GM23338 (cell line): ENCODE data around the gene ABR. TPM values are rescaled to one million over a fixed set of nuclear protein-coding genes. Genes with fewer than 3 reads are reported as not detected.

Source experiments
- ATAC-seq: fragments of 200-7000 bp; cut with Tn5 transposase; 3 replicates; pipeline ENCODE4 v1.9.1; 2020
- DNase-seq: peaks from one replicate; pipeline ENCODE4 v3.0.0-alpha.2; 2015; ENCODE audit warnings: low spot score
- H2AFZ ChIP-seq: fragments of 200-600 bp; sonication (generic); 2 replicates; pipeline ENCODE4 v1.8.0; 2016; ENCODE audit warnings: antibody characterized with exemption, mild to moderate bottlenecking, moderate library complexity
- H3F3A ChIP-seq: fragments of 200-600 bp; sonication (generic); replicated peaks from 2 replicates; pipeline ENCODE4 v1.8.0; 2017; ENCODE audit warnings: antibody characterized with exemption, mixed run types, low read depth
- H3K27ac ChIP-seq: fragments of 200-600 bp; sonication (generic); 2 replicates; pipeline ENCODE4 v1.6.1; 2016; ENCODE audit warnings: low read depth
- H3K27me3 ChIP-seq: fragments of 200-600 bp; sonication (generic); 2 replicates; pipeline ENCODE4 v1.8.0; 2016; ENCODE audit warnings: mild to moderate bottlenecking, mixed run types, moderate library complexity; ENCODE audit not compliant: insufficient read depth
- H3K36me3 ChIP-seq: fragments of 200-600 bp; sonication (generic); 2 replicates; pipeline ENCODE4 v1.8.0; 2016; ENCODE audit warnings: mild to moderate bottlenecking; ENCODE audit not compliant: insufficient read depth
- H3K4me1 ChIP-seq: fragments of 200-600 bp; sonication (generic); 2 replicates; pipeline ENCODE4 v1.8.0; 2016; ENCODE audit warnings: mild to moderate bottlenecking, moderate library complexity; ENCODE audit not compliant: insufficient read depth
- H3K4me2 ChIP-seq: fragments of 200-600 bp; sonication (generic); 2 replicates; pipeline ENCODE4 v1.7.1; 2017; ENCODE audit warnings: mixed run types
- H3K4me3 ChIP-seq: fragments of 200-600 bp; sonication (generic); 2 replicates; pipeline ENCODE4 v1.6.1; 2016; ENCODE audit warnings: mixed run types
- H3K79me2 ChIP-seq: fragments of 200-600 bp; sonication (generic); replicated peaks from 2 replicates; pipeline ENCODE4 v1.8.0; 2017; ENCODE audit warnings: mild to moderate bottlenecking; ENCODE audit not compliant: insufficient read depth
- H3K9me2 ChIP-seq: fragments of 200-600 bp; sonication (generic); 2 replicates; pipeline ENCODE4 v1.8.0; 2017; ENCODE audit not compliant: insufficient read depth
- H4K20me1 ChIP-seq: fragments of 200-600 bp; sonication (generic); replicated peaks from 2 replicates; pipeline ENCODE4 v1.8.0; 2017; ENCODE audit warnings: mild to moderate bottlenecking; ENCODE audit not compliant: insufficient read depth
- H3K27ac Mint-ChIP-seq: 2 replicates; pipeline ENCODE4 v1.8.0; 2020; ENCODE audit warnings: inconsistent platforms, mild to moderate bottlenecking, moderate library complexity, mixed read lengths
- H3K27me3 Mint-ChIP-seq: 3 replicates; pipeline ENCODE4 v1.8.0; 2022; ENCODE audit warnings: low read depth, mild to moderate bottlenecking, moderate library complexity, mixed read lengths, inconsistent platforms; ENCODE audit not compliant: insufficient read depth, poor library complexity
- H3K36me3 Mint-ChIP-seq: 3 replicates; pipeline ENCODE4 v1.8.0; 2021; ENCODE audit warnings: low read depth, mild to moderate bottlenecking, inconsistent platforms, moderate library complexity, mixed read lengths
- H3K4me1 Mint-ChIP-seq: 3 replicates; pipeline ENCODE4 v1.8.0; 2020; ENCODE audit warnings: mild to moderate bottlenecking, inconsistent platforms, mixed read lengths
- H3K4me3 Mint-ChIP-seq: 3 replicates; pipeline ENCODE4 v1.8.0; 2021; ENCODE audit warnings: moderate library complexity, mild to moderate bottlenecking, inconsistent platforms, mixed read lengths
- H3K9me3 Mint-ChIP-seq: 3 replicates; pipeline ENCODE4 v1.8.0; 2020; ENCODE audit warnings: moderate library complexity, mild to moderate bottlenecking, inconsistent platforms, mixed read lengths
- CREB1 ChIP-seq: fragments of 250-450 bp; sonication (Bioruptor Pico); IDR thresholded peaks from 2 replicates; pipeline ENCODE4 v1.5.0; 2020; ENCODE audit warnings: low read depth, mild to moderate bottlenecking, moderate library complexity
- POLR2AphosphoS5 ChIP-seq: IDR thresholded peaks from 2 replicates; pipeline ENCODE4 v1.6.1; 2016; ENCODE audit warnings: antibody characterized with exemption, low read depth
- STAT1 ChIP-seq: IDR thresholded peaks from one replicate; pipeline ENCODE4 v1.6.1; 2016; ENCODE audit warnings: antibody characterized with exemption; ENCODE audit not compliant: unreplicated experiment
- ZNF331 ChIP-seq: fragments of 250-450 bp; sonication (Bioruptor Pico); IDR thresholded peaks from 2 replicates; pipeline ENCODE4 v1.5.0; 2020; ENCODE audit warnings: low read depth, mild to moderate bottlenecking, moderate library complexity
- polyA plus RNA-seq: library from polyadenylated mRNA; unstranded; fragments of >200 nt; fragmentation: Nextera tagmentation; extraction: Ambion mirVana; gene quantifications from 2 replicates; pipeline ENCODE4 v1.2.1, GENCODE V29; 2016
- total RNA-seq: library from RNA; depleted of rRNA; stranded (reverse); fragments of >200 nt; shearing (Covaris generic); gene quantifications from 2 replicates; pipeline ENCODE4 v1.2.3, GENCODE V29; 2014
- TF ChIP-seq, protein P1 (sequence below): fragments of 250-450 bp; sonication (Bioruptor Pico); IDR thresholded peaks from 2 replicates; pipeline ENCODE4 v1.5.0; 2020; ENCODE audit warnings: mild to moderate bottlenecking, moderate library complexity
- TF ChIP-seq, protein P2 (sequence below), 2 experiments: fragments of 200-600 bp in 1 of 2; sonication (generic) in 1 of 2; conservative IDR thresholded peaks; 2 replicates each; pipeline versions ENCODE4 v1.5.1 to v1.6.1; 2016 to 2017; ENCODE audit warnings: antibody characterized with exemption in 2 of 2, low read depth in 2 of 2, mild to moderate bottlenecking in 2 of 2, moderate library complexity in 1 of 2

The ABR gene
- total and polyA plus RNA-seq, 2 experiments from 2014 or later: 15.0 to 27.7 TPM

DNA sequence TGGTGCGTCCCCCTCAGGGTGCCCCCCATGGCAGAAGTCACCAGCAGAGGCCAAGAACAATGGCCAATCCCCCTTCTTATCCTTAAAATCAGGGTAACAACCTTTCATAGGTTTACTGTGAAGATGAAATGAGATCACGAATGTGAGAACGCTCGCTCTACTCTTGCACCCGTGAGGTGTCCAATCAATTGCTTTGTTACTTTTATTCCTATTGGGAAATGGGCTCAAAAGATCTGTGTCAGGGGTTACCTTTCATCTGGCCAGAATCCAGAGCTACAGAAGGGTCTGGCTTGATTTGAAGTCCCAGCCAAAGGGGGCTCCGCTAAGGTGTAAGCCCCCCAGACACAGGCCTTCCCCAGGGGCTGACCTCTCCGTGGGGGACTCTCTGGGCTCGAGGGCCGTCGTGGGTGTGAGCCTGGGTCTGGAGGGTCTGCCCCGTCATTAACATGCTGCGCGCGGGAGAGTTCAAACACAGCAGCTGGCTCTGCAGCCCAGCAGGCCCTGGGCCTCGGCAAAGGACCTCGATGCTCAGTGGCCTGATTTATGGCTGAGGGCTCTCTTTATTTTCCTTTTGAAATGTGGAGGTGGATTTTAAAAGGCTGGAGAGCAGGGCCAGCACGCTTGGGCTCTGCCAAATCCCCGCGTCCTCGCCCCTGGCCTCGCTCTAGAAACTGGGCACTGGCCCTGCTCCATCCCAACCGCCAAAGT is 10.4 kb downstream of the ABR start:
- H3K27ac ChIP-seq: no peak overlapping the region
- no peaks in the 10 kb centered on the region for H3K79me2 ChIP-seq
- no peaks in the 10 kb centered on the region for H3K9me2 ChIP-seq
- Mint-ChIP-seq H3K27me3 (peaks cover 8% of the 10 kb centered on the region), H3K36me3 (no peaks in the 10 kb centered on the region; the same call in 1 of the 3 replicates), H3K9me3 (no peaks in the 10 kb centered on the region; the same call in 2 of the 3 replicates), H3K4me1 (no peaks in the 10 kb centered on the region), H3K27ac (no peak overlapping the region), H3K4me3 (no peak overlapping the region)
- H3K4me1 ChIP-seq: no peaks in the 10 kb centered on the region
- H3K4me3 ChIP-seq: no peak overlapping the region
- TF ChIP-seq CREB1 (CRISPR knock-in tag): no peak
- TF ChIP-seq, protein P1, sequence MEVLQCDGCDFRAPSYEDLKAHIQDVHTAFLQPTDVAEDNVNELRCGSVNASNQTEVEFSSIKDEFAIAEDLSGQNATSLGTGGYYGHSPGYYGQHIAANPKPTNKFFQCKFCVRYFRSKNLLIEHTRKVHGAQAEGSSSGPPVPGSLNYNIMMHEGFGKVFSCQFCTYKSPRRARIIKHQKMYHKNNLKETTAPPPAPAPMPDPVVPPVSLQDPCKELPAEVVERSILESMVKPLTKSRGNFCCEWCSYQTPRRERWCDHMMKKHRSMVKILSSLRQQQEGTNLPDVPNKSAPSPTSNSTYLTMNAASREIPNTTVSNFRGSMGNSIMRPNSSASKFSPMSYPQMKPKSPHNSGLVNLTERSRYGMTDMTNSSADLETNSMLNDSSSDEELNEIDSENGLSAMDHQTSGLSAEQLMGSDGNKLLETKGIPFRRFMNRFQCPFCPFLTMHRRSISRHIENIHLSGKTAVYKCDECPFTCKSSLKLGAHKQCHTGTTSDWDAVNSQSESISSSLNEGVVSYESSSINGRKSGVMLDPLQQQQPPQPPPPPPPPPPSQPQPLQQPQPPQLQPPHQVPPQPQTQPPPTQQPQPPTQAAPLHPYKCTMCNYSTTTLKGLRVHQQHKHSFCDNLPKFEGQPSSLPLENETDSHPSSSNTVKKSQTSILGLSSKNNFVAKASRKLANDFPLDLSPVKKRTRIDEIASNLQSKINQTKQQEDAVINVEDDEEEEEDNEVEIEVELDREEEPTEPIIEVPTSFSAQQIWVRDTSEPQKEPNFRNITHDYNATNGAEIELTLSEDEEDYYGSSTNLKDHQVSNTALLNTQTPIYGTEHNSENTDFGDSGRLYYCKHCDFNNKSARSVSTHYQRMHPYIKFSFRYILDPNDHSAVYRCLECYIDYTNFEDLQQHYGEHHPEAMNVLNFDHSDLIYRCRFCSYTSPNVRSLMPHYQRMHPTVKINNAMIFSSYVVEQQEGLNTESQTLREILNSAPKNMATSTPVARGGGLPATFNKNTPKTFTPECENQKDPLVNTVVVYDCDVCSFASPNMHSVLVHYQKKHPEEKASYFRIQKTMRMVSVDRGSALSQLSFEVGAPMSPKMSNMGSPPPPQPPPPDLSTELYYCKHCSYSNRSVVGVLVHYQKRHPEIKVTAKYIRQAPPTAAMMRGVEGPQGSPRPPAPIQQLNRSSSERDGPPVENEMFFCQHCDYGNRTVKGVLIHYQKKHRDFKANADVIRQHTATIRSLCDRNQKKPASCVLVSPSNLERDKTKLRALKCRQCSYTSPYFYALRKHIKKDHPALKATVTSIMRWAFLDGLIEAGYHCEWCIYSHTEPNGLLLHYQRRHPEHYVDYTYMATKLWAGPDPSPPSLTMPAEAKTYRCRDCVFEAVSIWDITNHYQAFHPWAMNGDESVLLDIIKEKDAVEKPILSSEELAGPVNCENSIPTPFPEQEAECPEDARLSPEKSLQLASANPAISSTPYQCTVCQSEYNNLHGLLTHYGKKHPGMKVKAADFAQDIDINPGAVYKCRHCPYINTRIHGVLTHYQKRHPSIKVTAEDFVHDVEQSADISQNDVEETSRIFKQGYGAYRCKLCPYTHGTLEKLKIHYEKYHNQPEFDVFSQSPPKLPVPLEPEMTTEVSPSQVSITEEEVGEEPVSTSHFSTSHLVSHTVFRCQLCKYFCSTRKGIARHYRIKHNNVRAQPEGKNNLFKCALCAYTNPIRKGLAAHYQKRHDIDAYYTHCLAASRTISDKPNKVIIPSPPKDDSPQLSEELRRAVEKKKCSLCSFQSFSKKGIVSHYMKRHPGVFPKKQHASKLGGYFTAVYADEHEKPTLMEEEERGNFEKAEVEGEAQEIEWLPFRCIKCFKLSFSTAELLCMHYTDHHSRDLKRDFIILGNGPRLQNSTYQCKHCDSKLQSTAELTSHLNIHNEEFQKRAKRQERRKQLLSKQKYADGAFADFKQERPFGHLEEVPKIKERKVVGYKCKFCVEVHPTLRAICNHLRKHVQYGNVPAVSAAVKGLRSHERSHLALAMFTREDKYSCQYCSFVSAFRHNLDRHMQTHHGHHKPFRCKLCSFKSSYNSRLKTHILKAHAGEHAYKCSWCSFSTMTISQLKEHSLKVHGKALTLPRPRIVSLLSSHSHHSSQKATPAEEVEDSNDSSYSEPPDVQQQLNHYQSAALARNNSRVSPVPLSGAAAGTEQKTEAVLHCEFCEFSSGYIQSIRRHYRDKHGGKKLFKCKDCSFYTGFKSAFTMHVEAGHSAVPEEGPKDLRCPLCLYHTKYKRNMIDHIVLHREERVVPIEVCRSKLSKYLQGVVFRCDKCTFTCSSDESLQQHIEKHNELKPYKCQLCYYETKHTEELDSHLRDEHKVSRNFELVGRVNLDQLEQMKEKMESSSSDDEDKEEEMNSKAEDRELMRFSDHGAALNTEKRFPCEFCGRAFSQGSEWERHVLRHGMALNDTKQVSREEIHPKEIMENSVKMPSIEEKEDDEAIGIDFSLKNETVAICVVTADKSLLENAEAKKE: no peak
- no peaks in the 10 kb centered on the region for H3K27me3 ChIP-seq
- no peak for DNase-seq
- H3K4me2 ChIP-seq: no peak overlapping the region
- H2AFZ ChIP-seq: no peak overlapping the region
- no peaks in the 10 kb centered on the region for H4K20me1 ChIP-seq
- no peak for ATAC-seq
- no peaks in the 10 kb centered on the region for H3K36me3 ChIP-seq
- no peaks in the 10 kb centered on the region for H3F3A ChIP-seq

DNA sequence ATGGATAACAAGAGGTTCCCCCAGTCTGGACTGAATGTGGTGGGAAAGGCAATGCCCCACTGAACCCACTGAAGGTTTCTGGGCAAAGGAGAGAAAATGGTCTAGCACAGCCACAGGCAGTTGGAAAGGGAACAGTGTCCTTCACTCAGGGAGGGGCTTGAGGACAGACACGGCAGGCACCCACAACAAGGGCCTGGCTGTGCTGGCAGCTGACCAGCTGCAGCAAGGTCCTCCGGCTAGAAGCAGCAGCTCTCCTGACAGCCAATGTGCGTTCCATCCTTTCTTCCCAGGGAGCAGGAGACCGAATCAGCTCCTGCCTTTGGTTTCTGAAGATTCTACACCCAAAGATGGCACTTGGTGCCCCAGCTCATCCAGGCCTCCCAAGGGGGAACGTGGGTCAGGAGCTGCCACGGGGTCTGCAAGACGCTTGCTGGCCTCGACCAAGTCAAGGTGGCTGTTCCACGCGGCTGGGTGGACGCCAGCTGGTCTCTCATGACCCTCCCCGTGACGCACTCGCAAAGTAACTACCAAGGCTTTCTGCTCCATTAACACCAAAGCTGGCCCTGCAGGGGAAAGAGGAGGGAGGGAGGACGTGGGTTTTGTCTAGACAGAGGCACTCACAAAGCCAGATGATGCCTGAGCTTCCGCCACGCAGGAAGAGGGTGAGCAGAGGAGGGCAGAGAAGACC is 11.1 kb downstream of the ABR start:
- H3K36me3 Mint-ChIP-seq: no peaks in the 10 kb centered on the region; the same call in 2 of the 3 replicates
- Histone ChIP-seq H3K9me2 (no peaks in the 10 kb centered on the region), H3K4me1 (no peaks in the 10 kb centered on the region), H2AFZ (no peak overlapping the region), H4K20me1 (no peaks in the 10 kb centered on the region), H3F3A (no peaks in the 10 kb centered on the region), H3K27ac (no peak overlapping the region), H3K4me3 (no peak overlapping the region), H3K36me3 (no peaks in the 10 kb centered on the region), H3K4me2 (no peak overlapping the region), H3K27me3 (no peaks in the 10 kb centered on the region), H3K79me2 (no peaks in the 10 kb centered on the region)
- H3K27ac Mint-ChIP-seq: no peak overlapping the region
- H3K27me3 Mint-ChIP-seq: peaks cover 6% of the 10 kb centered on the region
- H3K9me3 Mint-ChIP-seq: no peaks in the 10 kb centered on the region; the same call in 2 of the 3 replicates
- DNase-seq: no peak
- no peak overlapping the region for H3K4me3 Mint-ChIP-seq
- no peak for ATAC-seq
- H3K4me1 Mint-ChIP-seq: no peaks in the 10 kb centered on the region
- no peak for TF ChIP-seq ZNF331 (CRISPR knock-in tag)
- TF ChIP-seq, protein P2, sequence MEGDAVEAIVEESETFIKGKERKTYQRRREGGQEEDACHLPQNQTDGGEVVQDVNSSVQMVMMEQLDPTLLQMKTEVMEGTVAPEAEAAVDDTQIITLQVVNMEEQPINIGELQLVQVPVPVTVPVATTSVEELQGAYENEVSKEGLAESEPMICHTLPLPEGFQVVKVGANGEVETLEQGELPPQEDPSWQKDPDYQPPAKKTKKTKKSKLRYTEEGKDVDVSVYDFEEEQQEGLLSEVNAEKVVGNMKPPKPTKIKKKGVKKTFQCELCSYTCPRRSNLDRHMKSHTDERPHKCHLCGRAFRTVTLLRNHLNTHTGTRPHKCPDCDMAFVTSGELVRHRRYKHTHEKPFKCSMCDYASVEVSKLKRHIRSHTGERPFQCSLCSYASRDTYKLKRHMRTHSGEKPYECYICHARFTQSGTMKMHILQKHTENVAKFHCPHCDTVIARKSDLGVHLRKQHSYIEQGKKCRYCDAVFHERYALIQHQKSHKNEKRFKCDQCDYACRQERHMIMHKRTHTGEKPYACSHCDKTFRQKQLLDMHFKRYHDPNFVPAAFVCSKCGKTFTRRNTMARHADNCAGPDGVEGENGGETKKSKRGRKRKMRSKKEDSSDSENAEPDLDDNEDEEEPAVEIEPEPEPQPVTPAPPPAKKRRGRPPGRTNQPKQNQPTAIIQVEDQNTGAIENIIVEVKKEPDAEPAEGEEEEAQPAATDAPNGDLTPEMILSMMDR (conservative IDR thresholded peaks at IDR 0.05; ENCODE audit: low read depth in 2 of 2): no peak
- no peak for TF ChIP-seq STAT1
- TF ChIP-seq CREB1 (CRISPR knock-in tag): no peak
- TF ChIP-seq POLR2AphosphoS5: no peak
